HFF-Myc (cell line): ENCODE measurements around the gene ZNF564.

Source experiments
- DNase-seq: peaks from one replicate; pipeline ENCODE4 v3.0.0-alpha.2; 2011; ENCODE audit warnings: low read depth; ENCODE audit errors: extremely low read depth
- H3K4me3 ChIP-seq: replicated peaks from 2 replicates; pipeline ENCODE4 v1.5.1; 2011; ENCODE audit warnings: low read depth, mild to moderate bottlenecking, control low read depth, low read length
- TF ChIP-seq, protein P1 (sequence below): IDR thresholded peaks from 2 replicates; pipeline ENCODE4 v1.5.1; 2012; ENCODE audit warnings: mild to moderate bottlenecking, low read depth, low read length, control low read depth; ENCODE audit errors: missing control alignments

Gene ZNF564

DNA sequence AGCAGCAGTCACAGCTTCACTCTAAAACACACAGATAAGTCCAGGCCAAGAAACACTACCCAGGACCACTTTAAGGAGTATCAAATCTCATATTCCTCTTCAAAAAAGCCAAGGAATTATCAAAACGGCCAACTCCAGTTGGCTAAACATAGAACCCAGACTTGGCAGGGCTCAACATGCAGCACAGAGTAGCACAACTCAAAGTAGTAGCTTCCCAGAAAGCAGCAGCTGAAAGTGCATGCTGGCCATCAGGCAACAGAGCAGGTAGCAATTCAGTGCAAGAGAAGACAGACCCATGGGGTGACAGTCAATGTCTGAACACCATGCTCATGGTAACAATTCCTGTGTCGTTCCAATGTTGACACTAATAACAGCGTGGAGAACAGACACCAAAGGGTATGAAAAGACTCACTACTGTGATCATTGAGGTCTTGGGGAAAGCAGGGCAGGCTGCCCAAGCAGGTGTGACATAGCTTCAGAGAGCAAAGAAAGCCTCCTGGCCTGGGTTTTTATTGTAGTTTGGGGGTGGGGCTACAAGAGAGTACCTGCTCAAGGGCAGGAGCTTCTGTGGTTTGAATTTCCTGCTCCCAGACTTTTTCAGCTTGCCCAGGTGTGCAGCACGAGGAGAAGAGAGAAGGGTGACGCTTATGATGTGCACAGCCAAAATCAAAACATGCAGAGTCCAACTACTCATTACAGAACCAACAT, 72.9 kb downstream of the ZNF564 start:
- no peak overlapping the region for H3K4me3 ChIP-seq
- DNase-seq = no peak
- TF ChIP-seq, protein P1, sequence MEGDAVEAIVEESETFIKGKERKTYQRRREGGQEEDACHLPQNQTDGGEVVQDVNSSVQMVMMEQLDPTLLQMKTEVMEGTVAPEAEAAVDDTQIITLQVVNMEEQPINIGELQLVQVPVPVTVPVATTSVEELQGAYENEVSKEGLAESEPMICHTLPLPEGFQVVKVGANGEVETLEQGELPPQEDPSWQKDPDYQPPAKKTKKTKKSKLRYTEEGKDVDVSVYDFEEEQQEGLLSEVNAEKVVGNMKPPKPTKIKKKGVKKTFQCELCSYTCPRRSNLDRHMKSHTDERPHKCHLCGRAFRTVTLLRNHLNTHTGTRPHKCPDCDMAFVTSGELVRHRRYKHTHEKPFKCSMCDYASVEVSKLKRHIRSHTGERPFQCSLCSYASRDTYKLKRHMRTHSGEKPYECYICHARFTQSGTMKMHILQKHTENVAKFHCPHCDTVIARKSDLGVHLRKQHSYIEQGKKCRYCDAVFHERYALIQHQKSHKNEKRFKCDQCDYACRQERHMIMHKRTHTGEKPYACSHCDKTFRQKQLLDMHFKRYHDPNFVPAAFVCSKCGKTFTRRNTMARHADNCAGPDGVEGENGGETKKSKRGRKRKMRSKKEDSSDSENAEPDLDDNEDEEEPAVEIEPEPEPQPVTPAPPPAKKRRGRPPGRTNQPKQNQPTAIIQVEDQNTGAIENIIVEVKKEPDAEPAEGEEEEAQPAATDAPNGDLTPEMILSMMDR = no peak
